Measurements from ENCODE around the gene RER1.

The RER1 gene

DNA sequence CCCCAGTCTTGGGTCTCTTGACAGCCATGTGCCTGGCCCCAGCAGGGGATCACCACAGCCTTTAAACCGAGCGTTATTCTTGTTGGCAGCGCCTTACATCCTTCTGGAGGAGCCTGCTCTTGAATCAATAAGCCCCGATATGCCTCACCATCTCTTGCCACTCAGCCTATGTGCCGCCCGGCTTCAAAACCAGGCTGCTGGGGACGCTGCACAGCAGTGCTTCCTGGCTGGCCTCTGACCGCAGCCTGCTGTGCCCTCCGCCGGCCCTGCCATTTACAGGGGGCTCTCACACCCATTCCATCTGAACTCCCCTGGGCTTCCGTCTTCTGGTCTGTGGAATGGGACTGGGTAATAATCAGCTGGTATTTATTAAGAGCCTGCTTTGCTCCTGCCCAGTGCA is 23.7 kb downstream of the RER1 start:
- H2BK120ac ChIP-seq (ENCODE audit: low read depth, low read length) = no peak overlapping the region
- no peaks in the 10 kb centered on the region for H3K9me3 ChIP-seq (ENCODE audit: control insufficient read depth, low read length)
- H3K27ac ChIP-seq (ENCODE audit: low read length, poor library complexity, severe bottlenecking) = no peak overlapping the region
- H3K14ac ChIP-seq (ENCODE audit: low read length in 2 of 2) = no peak overlapping the region
- no peak overlapping the region for H4K91ac ChIP-seq (ENCODE audit: low read length)
- no peak overlapping the region for H4K8ac ChIP-seq (ENCODE audit: low read length)
- peaks cover 12% of the 10 kb centered on the region for H3K79me1 ChIP-seq (replicated peaks; ENCODE audit: low read length, poor library complexity, severe bottlenecking)
- no peak overlapping the region for H2AK5ac ChIP-seq (ENCODE audit: low read length, severe bottlenecking)
- peaks cover 39% of the 10 kb centered on the region for H3K4me1 ChIP-seq (ENCODE audit: control insufficient read depth, insufficient read depth, low read depth, low read length)
- no peak for DNase-seq
- no peak overlapping the region for H2BK12ac ChIP-seq (ENCODE audit: low read length in 2 of 2)
- no peak overlapping the region for H3K4me3 ChIP-seq (ENCODE audit: insufficient read depth in 1 of 2, low read depth in 1 of 2, low read length in 2 of 2)
- WGBS = 77% methylated on average over 9 of the region's 11 CpGs
- no peak overlapping the region for H3K4me2 ChIP-seq (ENCODE audit: low read length, poor library complexity, severe bottlenecking)
- H3K18ac ChIP-seq (ENCODE audit: low read depth in 1 of 2, low read length in 2 of 2) = no peak overlapping the region
- no peak overlapping the region for H3K23ac ChIP-seq (ENCODE audit: low read length in 2 of 2)
- no peak overlapping the region for H2AFZ ChIP-seq (ENCODE audit: low read depth, low read length)
- no peak overlapping the region for H2BK15ac ChIP-seq (ENCODE audit: low read depth, poor library complexity, severe bottlenecking)
- H3K36me3 ChIP-seq (ENCODE audit: control insufficient read depth in 1 of 2, insufficient read depth in 2 of 2, low read depth in 1 of 2, low read length in 2 of 2) = peaks cover 0 to 6% of the 10 kb centered on the region in 2 experiments
- H2BK5ac ChIP-seq (ENCODE audit: low read depth, low read length, poor library complexity, severe bottlenecking) = no peak overlapping the region
- H3K27me3 ChIP-seq (ENCODE audit: control insufficient read depth in 1 of 2, insufficient read depth in 1 of 2, low read length in 2 of 2) = peaks cover 16 to 50% of the 10 kb centered on the region in 2 experiments
- H3K9ac ChIP-seq (ENCODE audit: low read length) = no peak overlapping the region
- H3K4ac ChIP-seq (ENCODE audit: low read depth in 1 of 2, low read length in 2 of 2) = no peak overlapping the region

GRCh38 chr1:2415801-2416208 is 24.2 kb downstream of the RER1 start:
- Histone ChIP-seq H4K8ac (ENCODE audit: low read length) (no peak overlapping the region), H2BK15ac (ENCODE audit: low read depth, poor library complexity, severe bottlenecking) (no peak overlapping the region), H3K14ac (ENCODE audit: low read length in 2 of 2) (no peak overlapping the region), H2AFZ (ENCODE audit: low read depth, low read length) (no peak overlapping the region), H3K36me3 (ENCODE audit: control insufficient read depth in 1 of 2, insufficient read depth in 2 of 2, low read depth in 1 of 2, low read length in 2 of 2) (peaks cover 0 to 4% of the 10 kb centered on the region in 2 experiments), H3K23ac (ENCODE audit: low read length in 2 of 2) (peak overlapping the region in 1 of 2 experiments; percentile 11), H3K4me3 (ENCODE audit: insufficient read depth in 1 of 2, low read depth in 1 of 2, low read length in 2 of 2) (no peak overlapping the region), H4K91ac (ENCODE audit: low read length) (no peak overlapping the region), H3K9ac (ENCODE audit: low read length) (no peak overlapping the region), H3K27ac (ENCODE audit: low read length, poor library complexity, severe bottlenecking) (no peak overlapping the region), H3K4me2 (ENCODE audit: low read length, poor library complexity, severe bottlenecking) (no peak overlapping the region), H2BK120ac (ENCODE audit: low read depth, low read length) (no peak overlapping the region), H2BK12ac (ENCODE audit: low read length in 2 of 2) (no peak overlapping the region), H3K27me3 (ENCODE audit: control insufficient read depth in 1 of 2, insufficient read depth in 1 of 2, low read length in 2 of 2) (peaks cover 16 to 54% of the 10 kb centered on the region in 2 experiments), H3K4ac (ENCODE audit: low read depth in 1 of 2, low read length in 2 of 2) (no peak overlapping the region), H3K9me3 (ENCODE audit: control insufficient read depth, low read length) (no peaks in the 10 kb centered on the region), H3K79me1 (replicated peaks; ENCODE audit: low read length, poor library complexity, severe bottlenecking) (peaks cover 9% of the 10 kb centered on the region), H2BK5ac (ENCODE audit: low read depth, low read length, poor library complexity, severe bottlenecking) (no peak overlapping the region), H2AK5ac (ENCODE audit: low read length, severe bottlenecking) (no peak overlapping the region), H3K18ac (ENCODE audit: low read depth in 1 of 2, low read length in 2 of 2) (no peak overlapping the region), H3K4me1 (ENCODE audit: control insufficient read depth, insufficient read depth, low read depth, low read length) (peaks cover 38% of the 10 kb centered on the region)
- 76% methylated on average over 19 of the region's 19 CpGs for WGBS
- no peak for DNase-seq

- Histone ChIP-seq H3K23ac (ENCODE audit: low read length in 2 of 2) (no peak overlapping the region), H3K4me2 (ENCODE audit: low read length, poor library complexity, severe bottlenecking) (no peak overlapping the region), H2BK15ac (ENCODE audit: low read depth, poor library complexity, severe bottlenecking) (no peak overlapping the region), H3K27ac (ENCODE audit: low read length, poor library complexity, severe bottlenecking) (no peak overlapping the region), H3K4me1 (ENCODE audit: control insufficient read depth, insufficient read depth, low read depth, low read length) (peaks cover 36% of the 10 kb centered on the region), H3K14ac (ENCODE audit: low read length in 2 of 2) (no peak overlapping the region), H3K9me3 (ENCODE audit: control insufficient read depth, low read length) (no peaks in the 10 kb centered on the region), H3K9ac (ENCODE audit: low read length) (no peak overlapping the region), H2BK5ac (ENCODE audit: low read depth, low read length, poor library complexity, severe bottlenecking) (no peak overlapping the region), H2BK12ac (ENCODE audit: low read length in 2 of 2) (no peak overlapping the region), H3K4ac (ENCODE audit: low read depth in 1 of 2, low read length in 2 of 2) (no peak overlapping the region), H3K36me3 (ENCODE audit: control insufficient read depth in 1 of 2, insufficient read depth in 2 of 2, low read depth in 1 of 2, low read length in 2 of 2) (peaks cover 0 to 4% of the 10 kb centered on the region in 2 experiments), H2BK120ac (ENCODE audit: low read depth, low read length) (no peak overlapping the region), H2AFZ (ENCODE audit: low read depth, low read length) (no peak overlapping the region), H4K8ac (ENCODE audit: low read length) (no peak overlapping the region), H3K27me3 (ENCODE audit: control insufficient read depth in 1 of 2, insufficient read depth in 1 of 2, low read length in 2 of 2) (peaks cover 16 to 59% of the 10 kb centered on the region in 2 experiments), H3K79me1 (replicated peaks; ENCODE audit: low read length, poor library complexity, severe bottlenecking) (peaks cover 6% of the 10 kb centered on the region), H3K4me3 (ENCODE audit: insufficient read depth in 1 of 2, low read depth in 1 of 2, low read length in 2 of 2) (no peak overlapping the region), H4K91ac (ENCODE audit: low read length) (no peak overlapping the region), H2AK5ac (ENCODE audit: low read length, severe bottlenecking) (no peak overlapping the region), H3K18ac (ENCODE audit: low read depth in 1 of 2, low read length in 2 of 2) (no peak overlapping the region)
- no peak for DNase-seq
- WGBS = 67% methylated on average over 12 of the region's 12 CpGs
Measured at GRCh38 chr1:2416403-2416802, 24.8 kb downstream of the RER1 start.

DNA sequence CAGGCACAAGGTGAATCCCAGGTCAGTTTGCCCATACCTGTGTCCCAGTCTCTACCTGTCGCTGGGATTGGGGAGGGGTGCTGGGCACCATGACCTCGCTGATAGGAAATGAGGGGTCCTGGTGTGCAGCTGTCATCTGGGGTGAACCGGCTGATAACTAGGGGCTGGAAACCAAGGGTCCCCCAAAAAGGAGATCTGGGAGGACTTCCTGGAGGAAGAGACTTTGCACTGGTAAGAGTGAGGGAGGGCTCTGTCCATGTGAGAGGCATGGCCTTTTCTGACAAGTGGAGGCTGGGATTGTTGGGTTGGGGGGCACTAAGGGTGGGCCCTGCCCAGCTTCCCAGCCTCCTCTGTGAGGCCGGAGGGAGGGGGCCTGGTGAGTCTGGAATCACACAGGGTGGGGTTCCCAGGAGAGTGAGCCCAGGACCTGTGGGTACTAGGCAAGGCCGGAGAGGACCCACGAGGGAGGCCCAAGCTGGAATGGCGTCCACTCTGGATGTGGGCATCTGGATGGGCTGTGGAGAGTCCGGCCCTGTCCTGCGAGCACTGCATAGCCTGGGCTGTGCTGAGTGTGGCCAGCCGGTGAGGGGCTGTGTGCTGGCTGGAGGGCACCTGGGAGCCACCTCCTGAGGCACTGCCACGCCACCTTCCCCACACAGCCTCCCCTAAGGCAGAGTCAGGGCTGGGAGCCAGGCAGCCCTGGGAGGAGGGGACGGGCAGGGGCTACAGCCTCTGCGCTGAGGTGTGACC is 25.6 kb downstream of the RER1 start:
- Histone ChIP-seq H2BK5ac (ENCODE audit: low read depth, low read length, poor library complexity, severe bottlenecking) (no peak overlapping the region), H3K36me3 (ENCODE audit: control insufficient read depth in 1 of 2, insufficient read depth in 2 of 2, low read depth in 1 of 2, low read length in 2 of 2) (peaks cover 0 to 4% of the 10 kb centered on the region in 2 experiments), H2BK12ac (ENCODE audit: low read length in 2 of 2) (no peak overlapping the region), H3K79me1 (replicated peaks; ENCODE audit: low read length, poor library complexity, severe bottlenecking) (no peaks in the 10 kb centered on the region), H3K23ac (ENCODE audit: low read length in 2 of 2) (no peak overlapping the region), H2BK15ac (ENCODE audit: low read depth, poor library complexity, severe bottlenecking) (no peak overlapping the region), H3K4ac (ENCODE audit: low read depth in 1 of 2, low read length in 2 of 2) (no peak overlapping the region), H3K9me3 (ENCODE audit: control insufficient read depth, low read length) (no peaks in the 10 kb centered on the region), H3K18ac (ENCODE audit: low read depth in 1 of 2, low read length in 2 of 2) (no peak overlapping the region), H3K4me2 (ENCODE audit: low read length, poor library complexity, severe bottlenecking) (no peak overlapping the region), H3K4me3 (ENCODE audit: insufficient read depth in 1 of 2, low read depth in 1 of 2, low read length in 2 of 2) (no peak overlapping the region), H3K9ac (ENCODE audit: low read length) (no peak overlapping the region), H3K4me1 (ENCODE audit: control insufficient read depth, insufficient read depth, low read depth, low read length) (peaks cover 30% of the 10 kb centered on the region), H4K91ac (ENCODE audit: low read length) (no peak overlapping the region), H2BK120ac (ENCODE audit: low read depth, low read length) (no peak overlapping the region), H2AK5ac (ENCODE audit: low read length, severe bottlenecking) (no peak overlapping the region), H3K14ac (ENCODE audit: low read length in 2 of 2) (no peak overlapping the region), H3K27ac (ENCODE audit: low read length, poor library complexity, severe bottlenecking) (no peak overlapping the region), H2AFZ (ENCODE audit: low read depth, low read length) (no peak overlapping the region), H4K8ac (ENCODE audit: low read length) (no peak overlapping the region), H3K27me3 (ENCODE audit: control insufficient read depth in 1 of 2, insufficient read depth in 1 of 2, low read length in 2 of 2) (peaks cover 16 to 60% of the 10 kb centered on the region in 2 experiments)
- 88% methylated on average over 12 of the region's 13 CpGs for WGBS
- DNase-seq = no peak
